GM08714 (cell line): ENCODE results near the gene LINGO1.

Experiments used
- H3K4me3 ChIP-seq: fragments of 200-500 bp; sonication (Bioruptor generic); 2 replicates; pipeline ENCODE4 v1.5.1; 2014; ENCODE audit warnings: mild to moderate bottlenecking, low read length, inconsistent platforms
- ZNF274 ChIP-seq: IDR thresholded peaks from 2 replicates; pipeline ENCODE4 v1.6.1; 2012; ENCODE audit warnings: mild to moderate bottlenecking, low read depth, low read length

Gene LINGO1

GRCh38 chr15:77632534-77633133, at the start of gene LINGO1:
LINGO1 (minus strand) TSS chr15:77632912; CDS start chr15:77632315, 597 bp downstream.
- TF ChIP-seq ZNF274: no peak
- peak within 1 kb of the TSS; percentile 12; the same call in 1 of the 2 replicates for H3K4me3 ChIP-seq

DNA sequence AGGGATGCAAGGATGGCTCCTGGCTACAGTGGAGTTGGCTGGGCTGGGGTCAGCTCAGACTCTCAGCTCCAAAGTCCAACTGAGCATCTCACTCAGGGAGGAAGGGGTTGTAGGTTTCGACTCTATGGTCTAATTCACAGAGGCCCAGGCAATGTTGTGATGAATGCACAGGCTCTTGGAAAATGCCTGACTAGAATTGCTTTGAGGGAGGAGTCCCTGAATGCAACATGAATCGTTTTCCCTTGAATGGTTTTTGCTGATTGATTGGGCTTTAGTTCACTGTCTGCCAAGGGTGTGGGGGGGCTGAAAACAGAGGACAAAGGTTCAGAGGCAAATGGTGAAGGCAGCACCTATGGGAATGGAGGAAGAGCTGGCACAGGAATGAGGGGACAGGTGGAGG, 48.6 kb upstream of the LINGO1 start:
- no peak for TF ChIP-seq ZNF274
- no peak overlapping the region for H3K4me3 ChIP-seq

GRCh38 chr15:77676569-77677375, 44.1 kb upstream of the LINGO1 start:
- no peak overlapping the region for H3K4me3 ChIP-seq
- TF ChIP-seq ZNF274: no peak

DNA sequence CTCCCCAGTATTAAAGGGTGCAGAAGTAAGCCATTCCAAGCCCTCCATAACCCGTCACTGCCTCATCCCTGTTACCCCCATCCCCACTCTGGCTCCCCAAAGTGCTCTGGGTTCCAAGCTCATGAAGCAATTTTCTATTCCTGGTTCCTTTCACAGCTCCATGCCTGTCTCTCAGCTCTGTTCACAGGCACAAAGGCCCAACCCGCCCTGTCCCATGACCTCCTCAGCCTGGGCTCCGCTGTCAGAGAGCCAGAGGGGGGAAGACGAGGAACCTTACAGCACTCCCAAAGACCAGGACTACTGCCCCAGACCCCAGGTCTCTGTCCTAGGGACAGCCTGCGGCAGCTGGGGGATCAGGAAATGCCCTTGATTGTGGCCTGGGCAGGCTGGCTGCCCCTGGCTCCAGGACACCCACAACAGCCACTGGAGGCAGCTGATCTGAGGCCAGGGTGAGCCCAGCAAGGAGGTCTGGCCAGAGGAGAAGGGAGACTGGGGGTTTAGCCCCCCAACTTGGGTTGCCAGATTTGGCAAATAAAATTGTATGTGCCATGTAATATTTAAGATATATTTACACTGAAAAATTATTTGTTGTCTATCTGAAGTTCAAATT, 43.2 kb upstream of the LINGO1 start:
- no peak for TF ChIP-seq ZNF274
- no peak overlapping the region for H3K4me3 ChIP-seq

- no peak for TF ChIP-seq ZNF274
- no peak overlapping the region for H3K4me3 ChIP-seq
Observed at GRCh38 chr15:77674327-77674726, 41.6 kb upstream of the LINGO1 start.

DNA sequence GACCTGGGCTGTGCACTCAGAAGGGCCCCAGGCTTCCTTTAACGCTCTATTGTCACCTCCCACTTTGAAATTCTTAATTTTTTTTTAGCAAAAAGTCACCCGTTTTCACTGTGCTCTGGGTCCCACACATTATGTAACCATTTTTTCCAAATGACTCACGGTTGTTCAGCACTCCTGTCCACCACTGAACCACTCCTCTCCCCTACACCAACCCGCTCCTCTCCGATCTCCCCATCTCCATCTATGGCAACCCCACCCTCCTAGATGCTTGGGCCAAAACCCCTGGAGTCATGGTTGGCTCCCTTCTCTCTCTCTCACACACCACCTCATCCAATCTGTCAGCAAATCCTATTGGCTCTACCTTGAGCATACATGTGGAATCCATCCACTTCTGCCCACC, 41.2 kb upstream of the LINGO1 start:
- no peak overlapping the region for H3K4me3 ChIP-seq
- no peak for TF ChIP-seq ZNF274

DNA sequence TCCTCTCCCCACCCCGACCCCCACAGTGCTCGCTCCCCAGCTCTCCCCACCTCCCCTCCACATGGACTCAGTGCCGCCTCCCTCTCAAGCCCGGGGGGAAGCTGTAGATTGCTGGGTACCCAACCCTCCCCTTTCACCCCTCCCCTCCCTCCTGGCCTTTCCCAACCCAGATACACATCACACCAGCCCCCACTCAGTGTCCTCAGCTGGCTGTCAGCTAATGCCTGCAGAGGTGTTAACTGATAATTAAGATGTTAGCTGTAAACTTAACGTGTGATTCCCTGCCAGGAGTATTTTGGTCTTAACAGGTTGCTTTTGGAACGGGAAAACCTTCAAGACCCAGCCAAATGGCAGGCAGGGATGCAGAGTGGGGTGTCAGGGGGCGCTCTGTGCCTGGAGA, 39.4 kb upstream of the LINGO1 start:
- TF ChIP-seq ZNF274: no peak
- H3K4me3 ChIP-seq: no peak overlapping the region

DNA sequence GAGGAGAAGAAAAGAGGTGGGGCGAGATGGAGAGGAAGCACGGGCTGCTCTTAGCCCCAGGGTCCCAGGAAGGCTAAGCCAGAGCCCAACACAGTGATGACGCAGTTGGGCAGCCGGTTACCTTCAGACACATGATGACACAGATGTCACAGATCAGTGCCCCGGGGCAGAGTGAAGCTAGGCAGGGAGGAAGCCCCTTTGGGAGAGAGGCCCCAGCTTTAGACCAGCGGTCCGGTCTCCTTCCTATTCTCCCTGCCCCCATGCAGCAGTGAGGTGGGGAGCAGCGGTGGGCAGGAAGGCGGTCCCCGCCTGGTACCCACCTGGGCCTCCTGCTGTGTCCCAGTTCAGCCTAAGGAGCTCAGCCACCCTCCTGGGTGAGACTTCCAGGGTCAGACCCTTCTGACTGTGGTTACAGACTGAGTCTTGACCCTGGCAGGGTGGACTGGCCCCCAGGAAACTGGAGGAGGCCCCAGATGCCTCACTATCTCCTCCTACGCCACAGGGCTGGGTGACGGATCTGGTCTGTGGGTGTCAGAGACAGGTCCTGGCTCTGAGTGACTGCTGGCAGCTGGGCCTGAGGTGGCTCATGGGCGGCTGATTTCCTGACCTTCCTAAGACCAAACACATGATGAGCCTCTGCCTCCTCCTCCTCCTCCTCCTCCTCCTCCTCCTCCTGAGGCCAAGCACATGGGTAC, 38.8 kb upstream of the LINGO1 start:
- no peak for TF ChIP-seq ZNF274
- H3K4me3 ChIP-seq: no peak overlapping the region

- H3K4me3 ChIP-seq: no peak overlapping the region
- no peak for TF ChIP-seq ZNF274
Observed at GRCh38 chr15:77670558-77671361, 38.0 kb upstream of the LINGO1 start.

DNA sequence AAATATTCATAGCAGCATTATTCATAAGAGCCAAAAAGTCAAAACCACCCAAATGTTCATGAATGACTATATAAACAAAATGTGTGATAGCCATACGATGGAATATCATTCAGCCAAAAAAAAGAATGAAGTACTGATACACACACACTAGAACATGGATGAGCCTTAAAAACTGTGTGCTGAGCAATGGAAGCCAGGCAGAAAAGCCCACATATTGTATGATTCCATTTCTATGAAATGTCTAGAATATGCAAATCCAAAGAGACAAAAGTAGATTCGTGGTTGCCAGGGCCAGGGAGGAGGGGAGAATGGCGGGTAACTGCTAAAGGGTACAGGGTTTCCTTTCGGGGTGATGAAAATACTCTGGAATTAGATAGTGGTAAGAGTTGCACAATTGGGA, 37.2 kb upstream of the LINGO1 start:
- TF ChIP-seq ZNF274: no peak
- H3K4me3 ChIP-seq: no peak overlapping the region

DNA sequence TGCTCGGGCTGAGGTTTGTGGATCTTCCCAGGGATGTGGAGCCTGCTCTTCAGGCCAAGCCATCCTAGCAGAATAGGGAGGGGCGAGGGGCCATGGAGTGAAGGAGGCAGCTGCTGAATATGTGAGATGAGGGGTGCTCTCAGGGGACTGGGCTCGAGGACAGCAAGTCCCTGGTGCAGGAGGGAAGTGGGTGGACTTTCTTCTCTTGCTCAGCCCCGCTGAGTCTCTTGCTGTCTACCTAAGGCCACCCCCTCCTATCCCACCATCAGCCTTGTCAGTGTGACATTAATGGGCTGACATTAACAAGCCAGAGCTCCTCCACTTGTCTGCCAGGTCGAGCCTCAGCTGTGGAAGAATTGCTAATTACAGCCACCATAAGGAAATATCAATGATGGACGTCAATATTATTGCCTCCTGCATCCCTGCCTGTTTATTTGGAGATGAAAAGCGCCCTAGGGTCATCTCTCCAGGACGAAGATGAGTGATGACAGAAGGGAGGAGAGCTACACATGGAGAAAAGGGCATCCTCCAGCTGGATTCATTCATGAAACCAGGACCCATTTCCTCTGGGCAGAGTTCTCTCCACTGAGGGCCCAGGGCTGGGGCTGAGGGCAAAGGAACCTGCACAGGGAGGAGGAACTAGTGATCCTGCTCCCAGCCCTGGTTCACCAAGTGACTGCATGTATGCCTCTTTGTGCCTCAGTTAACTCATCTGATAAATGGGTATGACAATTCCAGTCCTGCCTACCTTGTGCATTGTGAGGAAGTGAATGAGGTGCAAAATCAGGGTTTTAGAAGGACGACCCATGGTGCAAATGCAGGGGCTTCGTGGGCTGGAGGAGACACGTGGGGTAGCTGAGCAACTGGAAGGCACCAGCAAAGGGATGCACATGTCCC, 34.9 kb upstream of the LINGO1 start:
- TF ChIP-seq ZNF274: no peak
- no peak overlapping the region for H3K4me3 ChIP-seq

- no peak overlapping the region for H3K4me3 ChIP-seq
- no peak for TF ChIP-seq ZNF274
Observed at GRCh38 chr15:77666296-77666660, 33.6 kb upstream of the LINGO1 start.
